ENCODE data around the gene ATP6V0C. TPM values are rescaled to one million over a fixed set of nuclear protein-coding genes. Genes with fewer than 3 reads are reported as not detected.

ATP6V0C gene
- total and polyA plus RNA-seq, 2 of the 13 experiments (the other 11 are each of a cell fraction or from before 2014, with no cell fraction given) = 10.4 to 20.1 TPM

DNA sequence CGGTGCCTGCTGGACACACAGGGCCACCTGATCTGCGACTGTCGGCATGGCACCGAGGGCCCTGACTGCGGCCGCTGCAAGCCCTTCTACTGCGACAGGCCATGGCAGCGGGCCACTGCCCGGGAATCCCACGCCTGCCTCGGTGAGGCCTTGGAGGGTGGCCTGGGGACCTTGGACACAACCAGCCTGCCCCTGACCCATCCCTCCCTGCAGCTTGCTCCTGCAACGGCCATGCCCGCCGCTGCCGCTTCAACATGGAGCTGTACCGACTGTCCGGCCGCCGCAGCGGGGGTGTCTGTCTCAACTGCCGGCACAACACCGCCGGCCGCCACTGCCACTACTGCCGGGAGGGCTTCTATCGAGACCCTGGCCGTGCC, 41.3 kb upstream of the ATP6V0C start:
- H4K20me1 ChIP-seq (ENCODE audit: insufficient read depth, low read length) = peaks cover 9% of the 10 kb centered on the region; the same call in 1 of the 2 replicates
- H3K4me2 ChIP-seq (ENCODE audit: low read depth, low read length) = peak overlapping the region; percentile 89
- WGBS (ENCODE audit: low lambda C conversion rate) = 62% methylated on average over 6 of the region's 27 CpGs
- H3K4me1 ChIP-seq (ENCODE audit: insufficient read depth, low read length) = peaks cover 71% of the 10 kb centered on the region
- ATAC-seq = no peak
- BruUV-seq (replicated peaks) = no TSS peak
- peaks cover 8 to 25% of the 10 kb centered on the region in 2 experiments for H3K27me3 ChIP-seq (ENCODE audit: control insufficient read depth in 1 of 2, insufficient read depth in 2 of 2, low read length in 2 of 2)
- H2AFZ ChIP-seq (ENCODE audit: low read length) = no peak overlapping the region
- H3K27ac ChIP-seq (ENCODE audit: extremely low read length, insufficient read depth, low read length) = no peak overlapping the region
- in situ Hi-C loops (cut with HindIII; ENCODE audit: extremely low pct_ligation_motif_present, low pct_unique_long_range_greater_than_20kb) (no loop called here), intact Hi-C loops (cut with micrococcal nuclease; ENCODE audit: unreplicated experiment) (loop anchor here (5.0 kb wide), 1 partner anchor 40 kb away; no protein-coding TSS in a partner anchor)
- no peak for FAIRE-seq
- H3K9me3 ChIP-seq (ENCODE audit: low read length) = no peaks in the 10 kb centered on the region
- ChIA-PET POLR2A (interaction anchor here (0.8 kb wide), 1 partner anchor 12 kb away, joined by 3 read pairs; the partner anchor contains the start of gene TEDC2), CTCF (ENCODE audit: low intra/inter-chr PET ratio, low total read pairs) (no interaction called here)
- H3K36me3 ChIP-seq (replicated peaks in 1 of 2; ENCODE audit: control insufficient read depth in 1 of 2, insufficient read depth in 2 of 2, low read length in 2 of 2) = no peaks in the 10 kb centered on the region
- H3K4me3 ChIP-seq (replicated peaks in 1 of 3; ENCODE audit: insufficient read depth in 1 of 3, low read depth in 2 of 3, low read length in 3 of 3) = peak overlapping the region in 1 of 3 experiments; percentile 85; a peak in 2 of 6 replicates
- H3K9ac ChIP-seq (ENCODE audit: insufficient read depth, low read depth, low read length) = no peak overlapping the region
- DNase-seq (ENCODE audit: low spot score) = no peak
- H3K79me2 ChIP-seq (ENCODE audit: insufficient read depth, low read length) = no peaks in the 10 kb centered on the region
- TF ChIP-seq MATR3 (CRISPR knock-in tag; IDR thresholded peaks at IDR 0.05) (no peak), ZNF550 (CRISPR knock-in tag; IDR thresholded peaks at IDR 0.05; ENCODE audit: borderline replicate concordance) (0 out of 2 replicates have a peak, but pooled peaks have one; percentile 18), ZNF746 (CRISPR knock-in tag; IDR thresholded peaks at IDR 0.05) (no peak), ZNF83 (CRISPR knock-in tag; IDR thresholded peaks at IDR 0.05; ENCODE audit: borderline replicate concordance) (0 out of 2 replicates have a peak, but pooled peaks have one; percentile 17), DNMT1 (CRISPR knock-in tag; IDR thresholded peaks at IDR 0.05) (0 out of 2 replicates have a peak, but pooled peaks have one; percentile 42), AGO1 (IDR thresholded peaks at IDR 0.05; ENCODE audit: low read depth, low read length, poor library complexity, severe bottlenecking) (peak; percentile 51), AHR (CRISPR knock-in tag; IDR thresholded peaks at IDR 0.05) (0 out of 2 replicates have a peak, but pooled peaks have one; percentile 12), ZMYM2 (CRISPR knock-in tag; IDR thresholded peaks at IDR 0.05) (0 out of 2 replicates have a peak, but pooled peaks have one; percentile 22), AGO2 (optimal IDR thresholded peaks at IDR 0.05; ENCODE audit: low read depth, low read length) (peak; percentile 41), EED (CRISPR knock-in tag; IDR thresholded peaks at IDR 0.05) (no peak), REXO4 (CRISPR knock-in tag; IDR thresholded peaks at IDR 0.05; ENCODE audit: borderline replicate concordance) (no peak), ZNF234 (CRISPR knock-in tag; conservative IDR thresholded peaks at IDR 0.05) (peak; percentile 30; the same call in 1 of the 2 replicates), HNRNPL (IDR thresholded peaks at IDR 0.05; ENCODE audit: low read depth, low read length) (no peak), PHF8 (CRISPR knock-in tag; IDR thresholded peaks at IDR 0.05) (no peak), JARID2 (CRISPR knock-in tag; IDR thresholded peaks at IDR 0.05; ENCODE audit: insufficient replicate concordance) (no peak), AKAP8 (CRISPR knock-in tag; IDR thresholded peaks at IDR 0.05) (peak; percentile 89; the same call in 1 of the 2 replicates), ZNF567 (CRISPR knock-in tag; IDR thresholded peaks at IDR 0.05; ENCODE audit: borderline replicate concordance) (0 out of 2 replicates have a peak, but pooled peaks have one; percentile 31), HIVEP1 (CRISPR knock-in tag; IDR thresholded peaks at IDR 0.05) (0 out of 2 replicates have a peak, but pooled peaks have one; percentile 7), SP1 (IDR thresholded peaks at IDR 0.05) (no peak), SP1 (CRISPR knock-in tag; IDR thresholded peaks at IDR 0.05) (no peak), SMAD1 (CRISPR knock-in tag; IDR thresholded peaks at IDR 0.05; ENCODE audit: borderline replicate concordance, low read depth) (0 out of 2 replicates have a peak, but pooled peaks have one; percentile 52)
- TF ChIP-seq, protein P1, sequence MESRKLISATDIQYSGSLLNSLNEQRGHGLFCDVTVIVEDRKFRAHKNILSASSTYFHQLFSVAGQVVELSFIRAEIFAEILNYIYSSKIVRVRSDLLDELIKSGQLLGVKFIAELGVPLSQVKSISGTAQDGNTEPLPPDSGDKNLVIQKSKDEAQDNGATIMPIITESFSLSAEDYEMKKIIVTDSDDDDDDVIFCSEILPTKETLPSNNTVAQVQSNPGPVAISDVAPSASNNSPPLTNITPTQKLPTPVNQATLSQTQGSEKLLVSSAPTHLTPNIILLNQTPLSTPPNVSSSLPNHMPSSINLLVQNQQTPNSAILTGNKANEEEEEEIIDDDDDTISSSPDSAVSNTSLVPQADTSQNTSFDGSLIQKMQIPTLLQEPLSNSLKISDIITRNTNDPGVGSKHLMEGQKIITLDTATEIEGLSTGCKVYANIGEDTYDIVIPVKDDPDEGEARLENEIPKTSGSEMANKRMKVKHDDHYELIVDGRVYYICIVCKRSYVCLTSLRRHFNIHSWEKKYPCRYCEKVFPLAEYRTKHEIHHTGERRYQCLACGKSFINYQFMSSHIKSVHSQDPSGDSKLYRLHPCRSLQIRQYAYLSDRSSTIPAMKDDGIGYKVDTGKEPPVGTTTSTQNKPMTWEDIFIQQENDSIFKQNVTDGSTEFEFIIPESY (CRISPR knock-in tag; IDR thresholded peaks at IDR 0.05) = peak; percentile 59; the same call in 1 of the 2 replicates
